Measurements from ENCODE around the gene CS.

CS gene

DNA sequence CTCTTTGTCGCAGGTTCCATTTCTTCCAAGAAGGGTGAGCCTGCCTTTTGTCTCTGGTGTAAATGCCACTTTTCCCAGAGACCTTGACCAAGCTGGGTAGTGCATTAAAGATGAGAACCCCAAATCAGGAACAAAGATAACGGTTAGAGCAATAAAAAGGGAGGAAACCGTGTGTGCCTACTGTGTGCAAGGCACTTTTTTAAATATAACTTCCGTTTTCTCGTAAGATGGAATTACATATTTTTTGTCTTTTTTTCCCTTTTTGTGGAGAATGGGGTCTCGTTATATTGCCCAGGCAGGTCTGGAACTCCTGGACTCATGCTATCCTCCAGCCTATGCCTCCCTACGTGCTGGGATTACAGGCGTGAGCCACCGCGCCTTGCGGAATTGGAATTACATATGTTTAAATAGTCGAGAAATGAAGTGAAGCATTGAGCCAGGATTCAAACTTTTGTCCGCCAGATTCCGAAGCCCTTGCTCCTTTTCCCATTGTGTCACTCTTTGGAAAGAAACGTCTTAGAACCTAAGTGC is 76.5 kb downstream of the CS start:
- no peak for DNase-seq (ENCODE audit: low read depth, low spot score)
- peak overlapping the region; percentile 55 for H3K27ac ChIP-seq

DNA sequence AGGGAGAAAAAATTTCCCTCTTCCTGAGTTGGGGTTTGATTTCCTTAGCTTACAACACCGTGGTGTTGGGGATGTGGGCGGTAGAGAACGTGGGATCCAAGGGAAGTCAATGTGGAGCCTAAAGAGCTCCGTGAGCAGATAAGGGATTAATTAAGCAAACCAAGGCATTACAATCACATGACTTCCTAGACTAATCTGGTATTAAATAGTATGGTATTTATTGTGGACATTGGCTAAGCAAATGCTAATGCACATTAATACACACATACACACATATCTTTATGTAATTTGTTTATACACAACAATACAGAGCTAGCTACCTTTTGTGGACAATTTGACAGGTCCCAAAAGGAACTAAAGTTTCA is 77.6 kb downstream of the CS start:
- peak overlapping the region; percentile 95 for H3K27ac ChIP-seq
- no peak for DNase-seq (ENCODE audit: low read depth, low spot score)

- DNase-seq (ENCODE audit: low read depth, low spot score): peak; percentile 73
Measured at GRCh38 chr12:56221757-56222530, 78.2 kb downstream of the CS start, which contains the start of gene RNF41. TSS of gene RNF41 (minus strand) at chr12:56221922. CDS start at chr12:56214047, 7,875 bp downstream.

More at GRCh38 chr12:56221757-56222530, 78.2 kb downstream of the CS start, which contains the start of gene RNF41:
- H3K27ac ChIP-seq: peak within 1 kb of the TSS; percentile 95

Data from epithelial cell of prostate (primary cell).